ENCODE results near the gene WDR37.

Gene WDR37

GRCh38 chr10:1097436-1097835, 41.3 kb downstream of the WDR37 start:
- no peak overlapping the region for H3K4me3 ChIP-seq
- no peak overlapping the region for H3K9ac ChIP-seq
- H3K27me3 ChIP-seq = no peaks in the 10 kb centered on the region
- no peak for TF ChIP-seq Cebpa-rat (IDR thresholded peaks at IDR 0.05)
- H3K4me1 ChIP-seq = no peaks in the 10 kb centered on the region
- H4K20me1 ChIP-seq = peaks cover 88% of the 10 kb centered on the region
- no peaks in the 10 kb centered on the region for H3K9me3 ChIP-seq
- H3K4me2 ChIP-seq = no peak overlapping the region
- H3K36me3 ChIP-seq = peaks cover 97% of the 10 kb centered on the region
- H3K27ac ChIP-seq = no peak overlapping the region

GRCh38 chr10:1100143-1100542, 44.0 kb downstream of the WDR37 start:
- H3K36me3 ChIP-seq = peaks cover 100% of the 10 kb centered on the region
- no peaks in the 10 kb centered on the region for H3K4me1 ChIP-seq
- H3K4me2 ChIP-seq = no peak overlapping the region
- no peak overlapping the region for H3K4me3 ChIP-seq
- no peak overlapping the region for H3K27ac ChIP-seq
- no peak overlapping the region for H3K9ac ChIP-seq
- H3K9me3 ChIP-seq = no peaks in the 10 kb centered on the region
- TF ChIP-seq Cebpa-rat (IDR thresholded peaks at IDR 0.05) = no peak
- no peaks in the 10 kb centered on the region for H3K27me3 ChIP-seq
- H4K20me1 ChIP-seq = peaks cover 98% of the 10 kb centered on the region

GRCh38 chr10:1100691-1101368, 44.6 kb downstream of the WDR37 start:
- TF ChIP-seq Cebpa-rat (IDR thresholded peaks at IDR 0.05) = no peak
- H3K4me3 ChIP-seq = no peak overlapping the region
- peaks cover 96% of the 10 kb centered on the region for H4K20me1 ChIP-seq
- H3K9ac ChIP-seq = no peak overlapping the region
- no peak overlapping the region for H3K4me2 ChIP-seq
- peaks cover 100% of the 10 kb centered on the region for H3K36me3 ChIP-seq
- H3K9me3 ChIP-seq = no peaks in the 10 kb centered on the region
- H3K27me3 ChIP-seq = no peaks in the 10 kb centered on the region
- no peaks in the 10 kb centered on the region for H3K4me1 ChIP-seq
- no peak overlapping the region for H3K27ac ChIP-seq

- Histone ChIP-seq H3K36me3 (peaks cover 100% of the 10 kb centered on the region), H3K9ac (no peak overlapping the region), H3K4me1 (no peaks in the 10 kb centered on the region), H3K4me2 (no peak overlapping the region), H3K27me3 (no peaks in the 10 kb centered on the region), H3K9me3 (no peaks in the 10 kb centered on the region), H4K20me1 (peaks cover 93% of the 10 kb centered on the region), H3K4me3 (no peak overlapping the region), H3K27ac (no peak overlapping the region)
- no peak for TF ChIP-seq Cebpa-rat (IDR thresholded peaks at IDR 0.05)
These were observed 45.8 kb downstream of the WDR37 start for GRCh38 chr10:1101946-1102345.

- H3K4me3 ChIP-seq = no peak overlapping the region
- H4K20me1 ChIP-seq = peaks cover 93% of the 10 kb centered on the region
- peaks cover 100% of the 10 kb centered on the region for H3K36me3 ChIP-seq
- H3K27me3 ChIP-seq = no peaks in the 10 kb centered on the region
- no peak overlapping the region for H3K27ac ChIP-seq
- no peak for TF ChIP-seq Cebpa-rat (IDR thresholded peaks at IDR 0.05)
- H3K9ac ChIP-seq = no peak overlapping the region
- no peak overlapping the region for H3K4me2 ChIP-seq
- H3K9me3 ChIP-seq = no peaks in the 10 kb centered on the region
- H3K4me1 ChIP-seq = no peaks in the 10 kb centered on the region
These were observed 46.2 kb downstream of the WDR37 start for GRCh38 chr10:1102416-1102815.

- Histone ChIP-seq H3K9me3 (no peaks in the 10 kb centered on the region), H3K27me3 (no peaks in the 10 kb centered on the region), H3K36me3 (peaks cover 100% of the 10 kb centered on the region), H4K20me1 (peaks cover 93% of the 10 kb centered on the region), H3K4me2 (no peak overlapping the region), H3K4me1 (no peaks in the 10 kb centered on the region), H3K9ac (no peak overlapping the region), H3K27ac (no peak overlapping the region), H3K4me3 (no peak overlapping the region)
- TF ChIP-seq Cebpa-rat (IDR thresholded peaks at IDR 0.05) = no peak
These were observed 46.6 kb downstream of the WDR37 start for GRCh38 chr10:1102831-1103230.

GRCh38 chr10:1103551-1103950, 47.4 kb downstream of the WDR37 start:
- H3K4me2 ChIP-seq = no peak overlapping the region
- peaks cover 93% of the 10 kb centered on the region for H4K20me1 ChIP-seq
- peaks cover 100% of the 10 kb centered on the region for H3K36me3 ChIP-seq
- no peak overlapping the region for H3K9ac ChIP-seq
- H3K9me3 ChIP-seq = no peaks in the 10 kb centered on the region
- no peak overlapping the region for H3K4me3 ChIP-seq
- no peak overlapping the region for H3K27ac ChIP-seq
- no peaks in the 10 kb centered on the region for H3K27me3 ChIP-seq
- H3K4me1 ChIP-seq = no peaks in the 10 kb centered on the region
- TF ChIP-seq Cebpa-rat (IDR thresholded peaks at IDR 0.05) = no peak

- no peak for TF ChIP-seq Cebpa-rat (IDR thresholded peaks at IDR 0.05)
- no peaks in the 10 kb centered on the region for H3K9me3 ChIP-seq
- no peak overlapping the region for H3K4me2 ChIP-seq
- H3K4me1 ChIP-seq = peaks cover 6% of the 10 kb centered on the region
- H3K4me3 ChIP-seq = no peak overlapping the region
- no peaks in the 10 kb centered on the region for H3K27me3 ChIP-seq
- no peak overlapping the region for H3K9ac ChIP-seq
- H3K36me3 ChIP-seq = peaks cover 100% of the 10 kb centered on the region
- H3K27ac ChIP-seq = no peak overlapping the region
- H4K20me1 ChIP-seq = peaks cover 93% of the 10 kb centered on the region
These were observed 48.8 kb downstream of the WDR37 start for GRCh38 chr10:1104971-1105370.

- Histone ChIP-seq H3K27ac (no peak overlapping the region), H3K36me3 (peaks cover 100% of the 10 kb centered on the region), H3K4me2 (no peak overlapping the region), H3K9me3 (no peaks in the 10 kb centered on the region), H3K4me3 (no peak overlapping the region), H3K27me3 (no peaks in the 10 kb centered on the region), H3K4me1 (peaks cover 27% of the 10 kb centered on the region), H3K9ac (no peak overlapping the region), H4K20me1 (peaks cover 93% of the 10 kb centered on the region)
- no peak for TF ChIP-seq Cebpa-rat (IDR thresholded peaks at IDR 0.05)
These were observed 50.8 kb downstream of the WDR37 start for GRCh38 chr10:1107004-1107403.

- peaks cover 93% of the 10 kb centered on the region for H4K20me1 ChIP-seq
- H3K9me3 ChIP-seq = no peaks in the 10 kb centered on the region; the same call in 1 of the 2 replicates
- TF ChIP-seq Cebpa-rat (IDR thresholded peaks at IDR 0.05) = no peak
- H3K27ac ChIP-seq = no peak overlapping the region
- no peak overlapping the region for H3K9ac ChIP-seq
- no peak overlapping the region for H3K4me2 ChIP-seq
- H3K36me3 ChIP-seq = peaks cover 100% of the 10 kb centered on the region
- no peaks in the 10 kb centered on the region for H3K27me3 ChIP-seq
- H3K4me1 ChIP-seq = peaks cover 31% of the 10 kb centered on the region
- H3K4me3 ChIP-seq = no peak overlapping the region
These were observed 51.5 kb downstream of the WDR37 start for GRCh38 chr10:1107679-1108078.

Measured in BLaER1 (cell line).